ENCODE results near the gene SLC23A2.

The SLC23A2 gene

GRCh38 chr20:4957939-4958362 lies 43.4 kb downstream of the SLC23A2 start:
- Histone ChIP-seq H3K27ac (no peak overlapping the region), H3K9me3 (no peaks in the 10 kb centered on the region), H3K4me3 (no peak overlapping the region), H3K36me3 (no peaks in the 10 kb centered on the region), H3K27me3 (no peaks in the 10 kb centered on the region), H3K4me1 (peaks cover 0 to 12% (median 0%) of the 10 kb centered on the region in 4 donors)
- no peak for DNase-seq
- intact Hi-C loops (cut with DNase I; ENCODE audit: low total_unique reads), result no loop called here
- no peak for TF ChIP-seq CTCF (IDR thresholded peaks at IDR 0.05)

GRCh38 chr20:4957187-4957586 lies 44.1 kb downstream of the SLC23A2 start:
- intact Hi-C loops (cut with DNase I; ENCODE audit: low total_unique reads), result no loop called here
- Histone ChIP-seq H3K27ac (no peak overlapping the region), H3K27me3 (no peaks in the 10 kb centered on the region), H3K36me3 (peaks cover 0 to 5% (median 0%) of the 10 kb centered on the region in 3 donors), H3K9me3 (no peaks in the 10 kb centered on the region), H3K4me3 (no peak overlapping the region), H3K4me1 (peaks cover 0 to 12% (median 0%) of the 10 kb centered on the region in 4 donors)
- DNase-seq, result no peak
- no peak for TF ChIP-seq CTCF (IDR thresholded peaks at IDR 0.05)

- intact Hi-C loops (cut with DNase I; ENCODE audit: low total_unique reads), result no loop called here
- DNase-seq, result no peak
- Histone ChIP-seq H3K36me3 (peaks cover 0 to 5% (median 0%) of the 10 kb centered on the region in 3 donors), H3K4me3 (no peak overlapping the region), H3K9me3 (no peaks in the 10 kb centered on the region), H3K27me3 (no peaks in the 10 kb centered on the region), H3K4me1 (peaks cover 0 to 18% (median 2%) of the 10 kb centered on the region in 4 donors), H3K27ac (no peak overlapping the region)
- peak; percentile 82 to 87 for TF ChIP-seq CTCF (IDR thresholded peaks at IDR 0.05)
Measured at GRCh38 chr20:4956200-4956810, 45.0 kb downstream of the SLC23A2 start.

- no peak for DNase-seq
- intact Hi-C loops (cut with DNase I; ENCODE audit: low total_unique reads), result no loop called here
- no peak for TF ChIP-seq CTCF (IDR thresholded peaks at IDR 0.05)
- peaks cover 0 to 30% (median 15%) of the 10 kb centered on the region in 4 donors for H3K4me1 ChIP-seq
- no peaks in the 10 kb centered on the region for H3K9me3 ChIP-seq
- peaks cover 0 to 5% (median 0%) of the 10 kb centered on the region in 3 donors for H3K36me3 ChIP-seq
- H3K27me3 ChIP-seq, result no peaks in the 10 kb centered on the region
- no peak overlapping the region for H3K4me3 ChIP-seq
- H3K27ac ChIP-seq, result no peak overlapping the region
Measured at GRCh38 chr20:4953881-4954280, 47.4 kb downstream of the SLC23A2 start.

GRCh38 chr20:4952229-4952628 lies 49.1 kb downstream of the SLC23A2 start:
- intact Hi-C loops (cut with DNase I; ENCODE audit: low total_unique reads), result no loop called here
- Histone ChIP-seq H3K27ac (no peak overlapping the region), H3K4me1 (peaks cover 0 to 26% (median 15%) of the 10 kb centered on the region in 4 donors), H3K9me3 (no peaks in the 10 kb centered on the region), H3K36me3 (peaks cover 0 to 5% (median 0%) of the 10 kb centered on the region in 3 donors), H3K4me3 (no peak overlapping the region), H3K27me3 (no peaks in the 10 kb centered on the region)
- no peak for TF ChIP-seq CTCF (IDR thresholded peaks at IDR 0.05)
- DNase-seq, result no peak

All from tibial artery (tissue), 4 donors.